ENCODE measurements around the gene EMC8. TPM values are rescaled to one million over a fixed set of nuclear protein-coding genes. Genes with fewer than 3 reads are reported as not detected.

The EMC8 gene
- total RNA-seq, 1 experiment from 2014 or later = 73.0 TPM

GRCh38 chr16:85835956-85836705 lies 36.8 kb upstream of the EMC8 start:
- no peak for DNase-seq (ENCODE audit: low read depth, low spot score)

More at GRCh38 chr16:85835956-85836705, 36.8 kb upstream of the EMC8 start:
- no peaks in the 10 kb centered on the region for H4K20me1 ChIP-seq (ENCODE audit: insufficient read depth)
- H3K9me2 ChIP-seq (ENCODE audit: insufficient read depth) = no peaks in the 10 kb centered on the region
- intact Hi-C loops (cut with micrococcal nuclease) = no loop called here
- H3K27ac ChIP-seq (ENCODE audit: low read depth, low read length) = no peak overlapping the region
- no peaks in the 10 kb centered on the region for H3K4me1 ChIP-seq (ENCODE audit: control insufficient read depth in 1 of 2, insufficient read depth in 2 of 2, low read length in 2 of 2)
- H3K4me2 ChIP-seq (ENCODE audit: low read length) = no peak overlapping the region
- no peaks in the 10 kb centered on the region; a peak in 1 of 4 replicates for H3K9me3 ChIP-seq (ENCODE audit: control insufficient read depth in 1 of 2, insufficient read depth in 1 of 2, low read depth in 1 of 2, low read length in 2 of 2)
- ChIA-PET RAD21 (ENCODE audit: low non-redundant PET in 1 of 2, low total read pairs in 2 of 2, uncharacterized antibody in 2 of 2, unreplicated experiment in 2 of 2) (no interaction called here), POLR2A (no interaction called here), CTCF (no interaction called here)
- peaks cover 28% of the 10 kb centered on the region for H3K27me3 ChIP-seq (ENCODE audit: insufficient read depth, low read length)
- TF ChIP-seq ATF3 (IDR thresholded peaks at IDR 0.05) = no peak
- TF ChIP-seq EGR1 (IDR thresholded peaks at IDR 0.05; ENCODE audit: low read depth) = no peak
- TF ChIP-seq POLR2AphosphoS5 (IDR thresholded peaks at IDR 0.05; ENCODE audit: low read depth, low read length) = no peak
- TF ChIP-seq ZFX (IDR thresholded peaks at IDR 0.05) = no peak
- no peak for TF ChIP-seq EZH2phosphoT487 (IDR thresholded peaks at IDR 0.05; ENCODE audit: borderline replicate concordance)
- TF ChIP-seq CBX3 (IDR thresholded peaks at IDR 0.05; ENCODE audit: low read depth) = no peak
- no peak for TF ChIP-seq POLR2A (IDR thresholded peaks at IDR 0.05; ENCODE audit: borderline replicate concordance, extremely low read depth, insufficient read depth, insufficient read length)
- no peak for TF ChIP-seq ZBTB33 (IDR thresholded peaks at IDR 0.05; ENCODE audit: extremely low read depth, insufficient replicate concordance, low read length)
- no peak for TF ChIP-seq CEBPB (IDR thresholded peaks at IDR 0.05; ENCODE audit: low read depth)
- TF ChIP-seq RAD21 (IDR thresholded peaks at IDR 0.05; ENCODE audit: low read depth) = no peak
- no peak for TF ChIP-seq ELF1 (IDR thresholded peaks at IDR 0.05; ENCODE audit: borderline replicate concordance, low read depth)
- TF ChIP-seq JUND (IDR thresholded peaks at IDR 0.05) = no peak
- no peak for TF ChIP-seq REST (IDR thresholded peaks at IDR 0.05; ENCODE audit: low read depth)
- TF ChIP-seq ZNF274 (IDR thresholded peaks at IDR 0.05; ENCODE audit: low read depth, low read length) = no peak
- no TSS peak for BruUV-seq (replicated peaks)
- no peak for ATAC-seq
- H3K79me2 ChIP-seq (ENCODE audit: insufficient read depth, low read length) = no peaks in the 10 kb centered on the region
- H3K9ac ChIP-seq (ENCODE audit: low read length) = no peak overlapping the region
- no peaks in the 10 kb centered on the region for H3K36me3 ChIP-seq (ENCODE audit: control insufficient read depth in 1 of 2, insufficient read depth in 2 of 2, low read length in 2 of 2)
- no peak overlapping the region for H2AFZ ChIP-seq (ENCODE audit: low read depth, low read length, poor library complexity, severe bottlenecking)
- no peak overlapping the region for H3K4me3 ChIP-seq (replicated peaks in 1 of 2; ENCODE audit: low read depth in 1 of 2, low read length in 2 of 2)
